Left renal pelvis (tissue), 4 donors: Measurements from ENCODE around the gene AFTPH. TPM values are rescaled to one million over a fixed set of nuclear protein-coding genes. Genes with fewer than 3 reads are reported as not detected.

Experiments
- DNase-seq, 4 donors: peaks; one replicate each; pipeline ENCODE4 v3.0.0-alpha.2; 2013; ENCODE audit warnings: low read depth in 4 of 4, low spot score in 3 of 4
- polyA plus RNA-seq, 4 donors: library from polyadenylated mRNA; unstranded; fragments of 120-200 nt; gene quantifications; one replicate each; pipeline ENCODE4 v1.2.1, GENCODE V29; 2013; ENCODE audit not compliant: insufficient read length in 4 of 4

Gene AFTPH
- polyA plus RNA-seq, 4 donors: 30.5 to 78.5 (median 67.1) TPM

DNA sequence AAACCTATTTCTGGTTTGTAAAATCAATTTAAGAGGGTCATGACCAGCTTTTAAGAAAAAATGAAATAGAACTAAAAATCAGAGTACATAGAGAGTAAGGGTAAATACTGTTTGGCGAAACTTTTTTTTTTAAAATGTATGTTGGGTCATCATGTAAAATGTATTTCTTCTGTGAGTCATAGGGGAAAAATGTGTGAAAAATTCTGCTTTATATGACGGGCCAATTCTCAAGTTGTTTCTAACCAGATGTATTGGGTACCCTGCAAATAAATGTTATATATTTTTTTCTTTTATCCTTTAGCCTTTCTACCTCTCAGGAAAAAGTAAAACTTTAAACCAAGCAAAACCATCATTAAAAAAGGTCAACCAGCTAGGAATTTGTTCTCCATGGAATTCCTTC lies 13.9 kb downstream of the AFTPH start:
- DNase-seq: no peak

GRCh38 chr2:64538764-64539433 lies 14.8 kb downstream of the AFTPH start:
- DNase-seq: no peak

- no peak for DNase-seq
Observed at GRCh38 chr2:64540615-64541014, 16.5 kb downstream of the AFTPH start.

DNA sequence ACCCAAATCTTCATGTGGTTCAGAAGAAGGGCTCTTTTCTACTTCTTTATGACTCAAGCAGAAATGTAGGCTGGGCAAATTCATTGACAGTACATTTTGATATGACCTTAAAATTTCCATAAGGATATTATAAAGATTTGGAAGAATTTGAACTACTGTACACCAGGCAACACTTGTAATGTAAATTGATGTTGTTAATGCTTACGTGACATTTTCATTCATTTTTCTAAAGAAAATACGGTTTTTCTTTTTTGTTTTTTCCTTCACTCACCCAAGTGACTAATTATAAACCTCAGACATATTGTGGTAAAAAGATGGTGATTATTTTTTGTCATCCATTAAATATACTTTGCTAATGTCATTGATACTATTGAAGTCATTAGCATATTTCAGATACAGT lies 17.4 kb downstream of the AFTPH start:
- DNase-seq: no peak

GRCh38 chr2:64542071-64543007 lies 18.2 kb downstream of the AFTPH start:
- DNase-seq: no peak

GRCh38 chr2:64543008-64543697 lies 19.0 kb downstream of the AFTPH start:
- no peak for DNase-seq

DNA sequence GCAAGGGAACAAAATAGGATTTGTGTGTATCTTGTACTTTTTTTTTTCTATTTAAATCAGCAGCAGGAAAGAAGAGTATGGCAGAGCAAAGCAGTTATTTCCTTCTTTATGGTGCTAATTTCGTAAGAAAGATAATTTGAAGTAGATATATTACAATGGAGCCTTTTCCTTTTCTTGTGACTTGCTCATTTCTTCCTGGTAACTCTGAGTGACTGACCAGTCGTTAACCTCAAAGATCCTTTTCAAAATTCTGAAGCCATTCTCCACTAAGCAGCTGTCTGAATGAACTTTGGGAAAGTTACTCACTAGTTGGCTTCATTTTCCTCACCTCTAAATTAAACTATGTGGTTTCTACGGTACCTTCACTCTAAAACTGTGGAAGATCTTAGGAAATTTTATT lies 24.6 kb downstream of the AFTPH start:
- DNase-seq: no peak

DNA sequence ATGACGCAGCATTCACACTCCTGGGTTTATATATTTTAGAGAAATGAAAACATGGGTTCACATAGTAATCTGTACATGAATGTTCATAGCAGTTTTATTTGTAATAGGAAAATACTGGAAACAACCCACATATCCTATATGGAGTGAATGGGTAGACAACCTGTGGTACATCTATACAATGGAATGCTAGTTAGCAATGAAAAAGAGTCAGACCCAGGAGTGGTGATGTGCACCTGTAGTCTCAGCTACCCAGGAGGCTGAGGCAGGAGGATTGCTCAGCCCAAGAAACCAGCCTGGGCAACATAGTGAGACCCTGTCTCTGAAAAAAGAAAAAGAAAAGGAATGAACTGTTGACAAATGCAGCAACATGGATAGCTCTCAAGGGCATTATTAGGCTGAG lies 25.9 kb downstream of the AFTPH start:
- no peak for DNase-seq

DNA sequence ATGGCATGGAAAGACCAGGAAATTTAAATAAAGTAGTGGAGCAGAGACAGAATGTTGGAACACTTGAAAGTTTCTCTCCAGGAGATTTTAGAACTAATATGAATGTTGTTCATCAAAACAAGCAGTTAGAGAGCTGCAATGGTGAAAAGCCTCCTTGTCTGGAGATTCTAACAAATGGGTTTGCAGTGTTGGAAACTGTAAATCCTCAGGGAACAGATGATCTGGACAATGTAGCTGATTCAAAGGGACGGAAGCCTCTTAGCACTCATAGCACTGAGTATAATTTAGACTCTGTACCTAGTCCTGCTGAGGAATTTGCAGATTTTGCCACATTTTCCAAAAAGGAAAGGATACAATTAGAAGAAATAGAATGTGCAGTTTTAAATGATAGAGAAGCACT lies 27.7 kb downstream of the AFTPH start:
- no peak for DNase-seq

DNA sequence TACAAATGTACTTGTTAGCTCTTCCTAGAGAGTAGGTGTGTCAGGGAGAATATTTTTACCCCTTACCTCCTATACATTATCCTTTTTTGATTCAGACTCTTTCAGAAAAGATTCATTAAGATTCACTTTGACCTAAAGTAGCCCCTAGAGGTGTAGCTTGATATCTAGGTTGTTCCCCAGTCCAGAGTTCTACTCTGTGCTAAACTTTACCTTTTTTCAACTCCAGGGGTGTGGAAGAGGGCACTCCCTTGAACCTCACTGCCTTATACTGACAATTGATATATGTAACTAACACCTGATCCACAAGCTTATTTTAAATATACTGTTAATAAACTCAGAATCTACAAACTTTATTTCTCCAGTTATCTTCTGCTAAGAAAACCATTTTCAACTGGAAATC lies 30.0 kb downstream of the AFTPH start:
- DNase-seq: no peak

GRCh38 chr2:64558445-64559081 lies 34.4 kb downstream of the AFTPH start:
- DNase-seq: no peak

GRCh38 chr2:64562148-64562784 lies 38.1 kb downstream of the AFTPH start:
- DNase-seq: no peak

- no peak for DNase-seq
Observed at GRCh38 chr2:64563436-64563938, 39.4 kb downstream of the AFTPH start.

DNA sequence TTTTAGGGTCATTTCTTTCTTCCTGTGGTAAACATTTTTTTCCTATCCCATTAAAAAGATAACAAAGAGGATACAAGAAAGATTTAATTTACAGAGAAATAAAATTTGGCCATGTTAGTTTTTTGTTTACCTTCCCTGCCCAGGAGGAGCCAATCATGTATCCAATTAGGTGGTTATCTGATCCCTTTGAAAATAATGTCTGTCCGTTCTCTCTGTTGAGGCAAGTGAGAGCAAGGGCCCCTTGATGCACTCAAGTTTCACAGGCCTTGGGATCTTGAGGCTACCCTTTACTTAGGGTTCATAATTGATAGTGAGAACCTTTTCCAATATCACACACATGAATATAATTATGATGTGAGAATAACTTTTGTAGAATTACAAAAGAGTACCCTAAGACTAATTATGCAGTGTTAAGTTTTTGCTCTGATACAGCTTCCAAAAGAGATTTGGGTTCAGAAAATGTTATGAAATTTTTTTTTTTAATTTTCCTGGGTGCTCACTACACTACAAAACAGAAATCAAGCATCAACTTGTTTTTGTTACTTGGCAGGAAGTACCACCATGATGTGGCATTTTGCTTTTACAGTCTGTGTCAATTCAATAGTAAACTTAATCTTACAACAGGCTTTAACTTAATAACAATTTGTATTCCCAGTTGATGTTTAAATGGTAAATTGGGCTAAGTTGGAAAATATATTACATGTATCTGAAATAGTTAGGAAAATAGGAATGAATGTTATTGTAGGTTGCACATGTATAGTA lies 42.0 kb downstream of the AFTPH start:
- DNase-seq: no peak

DNA sequence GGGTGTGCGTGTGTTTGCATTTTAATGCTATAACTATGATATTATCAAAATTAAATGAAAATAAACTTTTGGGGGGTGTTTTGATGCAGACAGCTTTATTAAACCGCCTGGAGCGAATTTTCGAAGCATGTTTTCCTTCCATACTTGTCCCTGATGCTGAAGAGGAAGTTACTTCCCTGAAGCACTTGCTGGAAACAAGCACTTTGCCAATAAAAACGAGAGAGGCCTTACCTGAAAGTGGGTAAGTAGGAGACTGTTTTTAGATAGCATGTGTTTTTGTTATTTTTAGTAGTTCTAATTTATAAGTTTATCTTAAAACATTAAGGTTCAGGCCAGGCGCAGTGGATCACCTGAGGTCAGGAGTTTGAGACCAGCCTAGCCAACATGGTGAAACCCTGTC lies 43.3 kb downstream of the AFTPH start:
- DNase-seq: no peak

DNA sequence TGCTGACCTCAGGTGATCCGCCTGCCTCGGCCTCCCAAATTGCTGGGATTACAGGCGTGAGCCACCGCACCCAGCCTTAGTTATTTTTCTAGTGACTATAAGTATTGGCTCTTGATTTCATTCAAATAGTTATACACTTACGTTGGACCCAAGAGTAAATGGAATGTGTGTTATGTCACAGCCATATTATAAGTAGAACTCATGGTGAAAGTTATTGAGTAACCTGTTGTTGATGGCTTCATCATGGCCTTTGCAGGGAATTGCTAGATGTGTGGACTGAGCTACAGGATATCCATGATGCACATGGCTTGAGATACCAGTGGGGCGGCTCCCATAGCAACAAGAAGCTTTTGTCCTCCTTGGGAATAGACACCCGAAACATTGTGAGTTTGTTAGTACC lies 44.7 kb downstream of the AFTPH start:
- DNase-seq: no peak

GRCh38 chr2:64574871-64575270 lies 50.7 kb downstream of the AFTPH start:
- no peak for DNase-seq

GRCh38 chr2:64581018-64581417 lies 56.9 kb downstream of the AFTPH start:
- DNase-seq: no peak

DNA sequence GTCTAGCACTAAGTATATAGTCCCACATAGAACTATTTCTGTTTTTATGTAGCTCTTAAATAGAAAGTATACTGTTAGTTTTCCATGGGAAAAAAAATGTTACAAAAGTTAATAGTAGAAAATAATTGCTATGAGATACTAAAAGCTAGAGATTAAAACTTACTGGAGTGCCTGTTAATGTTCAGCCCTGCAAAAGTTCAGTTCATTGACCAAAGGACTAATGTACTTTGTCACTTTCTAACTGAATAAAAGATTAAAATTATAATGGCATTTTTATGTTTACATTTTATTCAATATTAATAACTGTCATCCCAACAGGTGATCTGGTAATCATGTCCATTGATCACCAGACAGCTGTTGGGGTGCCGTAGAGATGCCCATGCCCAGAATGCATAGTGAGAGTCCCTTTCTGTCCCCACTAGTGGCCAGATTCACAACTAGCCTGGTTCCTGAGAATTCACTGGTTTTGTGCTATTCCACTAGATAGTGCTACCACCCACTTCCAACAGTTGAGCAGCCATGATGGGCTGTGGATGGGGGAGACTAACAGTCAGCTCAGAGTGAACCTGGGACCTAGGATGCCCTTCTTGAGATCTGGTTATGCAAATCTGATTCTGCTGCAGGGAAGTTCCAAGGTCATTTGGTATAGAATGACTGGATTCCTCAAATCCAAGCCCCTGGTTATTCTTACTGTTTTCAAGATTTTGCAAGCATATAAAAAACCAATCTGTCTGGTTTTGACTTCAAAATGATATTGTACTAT lies 57.8 kb downstream of the AFTPH start:
- no peak for DNase-seq
